ENCODE data around the gene MEF2B.

DNA sequence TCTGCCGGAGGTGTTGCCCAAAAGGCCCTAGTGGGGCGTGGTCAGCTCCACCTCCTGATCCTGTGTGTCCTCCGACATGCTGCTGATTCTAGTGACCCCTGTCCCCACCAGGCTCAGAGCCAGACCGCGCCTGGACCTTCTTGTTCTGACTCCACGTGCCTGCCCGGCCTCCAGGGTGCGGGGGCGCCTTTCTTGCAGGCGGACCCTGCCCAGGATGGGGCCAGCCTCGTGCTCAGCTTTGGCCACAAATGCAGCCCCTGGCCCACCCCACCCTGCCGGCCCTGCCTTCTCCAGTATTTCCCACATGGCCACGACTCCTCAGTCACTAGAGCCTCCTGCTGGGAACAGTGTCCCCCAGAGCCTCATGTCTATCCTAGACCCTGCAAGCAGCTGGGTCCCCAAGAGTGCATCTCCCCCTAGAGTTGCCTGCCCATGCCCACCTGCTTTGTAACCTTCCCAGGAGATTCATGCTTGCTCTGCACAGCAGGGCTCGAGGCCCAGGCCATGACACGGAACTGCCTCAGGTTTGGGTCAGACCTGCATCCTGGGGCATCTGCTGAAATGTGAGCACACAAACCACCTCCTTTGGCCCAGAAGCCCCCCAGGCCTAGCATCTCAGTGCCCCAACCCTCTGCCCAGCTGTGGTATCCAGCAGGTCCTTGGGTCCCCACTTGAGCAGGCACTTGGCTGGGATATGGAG, 58.8 kb downstream of the MEF2B start:
- TF ChIP-seq, protein P1, sequence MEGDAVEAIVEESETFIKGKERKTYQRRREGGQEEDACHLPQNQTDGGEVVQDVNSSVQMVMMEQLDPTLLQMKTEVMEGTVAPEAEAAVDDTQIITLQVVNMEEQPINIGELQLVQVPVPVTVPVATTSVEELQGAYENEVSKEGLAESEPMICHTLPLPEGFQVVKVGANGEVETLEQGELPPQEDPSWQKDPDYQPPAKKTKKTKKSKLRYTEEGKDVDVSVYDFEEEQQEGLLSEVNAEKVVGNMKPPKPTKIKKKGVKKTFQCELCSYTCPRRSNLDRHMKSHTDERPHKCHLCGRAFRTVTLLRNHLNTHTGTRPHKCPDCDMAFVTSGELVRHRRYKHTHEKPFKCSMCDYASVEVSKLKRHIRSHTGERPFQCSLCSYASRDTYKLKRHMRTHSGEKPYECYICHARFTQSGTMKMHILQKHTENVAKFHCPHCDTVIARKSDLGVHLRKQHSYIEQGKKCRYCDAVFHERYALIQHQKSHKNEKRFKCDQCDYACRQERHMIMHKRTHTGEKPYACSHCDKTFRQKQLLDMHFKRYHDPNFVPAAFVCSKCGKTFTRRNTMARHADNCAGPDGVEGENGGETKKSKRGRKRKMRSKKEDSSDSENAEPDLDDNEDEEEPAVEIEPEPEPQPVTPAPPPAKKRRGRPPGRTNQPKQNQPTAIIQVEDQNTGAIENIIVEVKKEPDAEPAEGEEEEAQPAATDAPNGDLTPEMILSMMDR (IDR thresholded peaks at IDR 0.05) = no peak
- no peak for TF ChIP-seq POLR2A (IDR thresholded peaks at IDR 0.05)

Measured in right lobe of liver (tissue), 4 donors.